Osteoblast (primary cell): ENCODE results near the gene SLC22A5. TPM values are rescaled to one million over a fixed set of nuclear protein-coding genes. Genes with fewer than 3 reads are reported as not detected.

ENCODE experiments used
- DNase-seq: peaks from one replicate; pipeline ENCODE4 v3.0.0; 2011; ENCODE audit warnings: low spot score, mixed read lengths; ENCODE audit not compliant: insufficient read length; ENCODE audit errors: missing footprints
- H2AFZ ChIP-seq: 2 replicates; pipeline ENCODE4 v1.6.0; 2011; ENCODE audit warnings: mild to moderate bottlenecking, low read length
- H3K27ac ChIP-seq: 2 replicates; pipeline ENCODE4 v1.5.1; 2011; ENCODE audit warnings: mild to moderate bottlenecking, low read depth, low read length, moderate library complexity
- H3K27me3 ChIP-seq: 2 replicates; pipeline ENCODE4 v1.6.0; 2012; ENCODE audit warnings: mild to moderate bottlenecking, control low read depth, inconsistent platforms, low read length, moderate library complexity; ENCODE audit not compliant: insufficient read depth
- H3K36me3 ChIP-seq: 2 replicates; pipeline ENCODE4 v1.5.1; 2011; ENCODE audit warnings: mild to moderate bottlenecking, low read length, control low read depth, moderate library complexity; ENCODE audit not compliant: insufficient read depth
- H3K4me1 ChIP-seq: 2 replicates; pipeline ENCODE4 v1.5.1; 2011; ENCODE audit warnings: mild to moderate bottlenecking, low read length, control low read depth, moderate library complexity; ENCODE audit not compliant: insufficient read depth
- H3K4me2 ChIP-seq: 2 replicates; pipeline ENCODE4 v1.6.0; 2011; ENCODE audit warnings: mild to moderate bottlenecking, low read length; ENCODE audit not compliant: insufficient read depth
- H3K4me3 ChIP-seq: fragments of 200-600 bp; sonication (generic); 3 replicates; pipeline ENCODE4 v1.5.1; 2012; ENCODE audit warnings: mild to moderate bottlenecking, low read length, inconsistent platforms; ENCODE audit not compliant: insufficient read depth
- H3K79me2 ChIP-seq: 2 replicates; pipeline ENCODE4 v1.6.0; 2012; ENCODE audit warnings: mild to moderate bottlenecking, low read length, control low read depth, inconsistent platforms; ENCODE audit not compliant: insufficient read depth
- H3K9me3 ChIP-seq: 2 replicates; pipeline ENCODE4 v1.5.1; 2011; ENCODE audit warnings: low read depth, low read length, control low read depth
- H4K20me1 ChIP-seq: 2 replicates; pipeline ENCODE4 v1.6.0; 2012; ENCODE audit warnings: mild to moderate bottlenecking, low read length, control low read depth; ENCODE audit not compliant: insufficient read depth
- CTCF ChIP-seq: IDR thresholded peaks from 2 replicates; pipeline ENCODE4 v1.5.1; 2011; ENCODE audit warnings: mild to moderate bottlenecking, low read depth, low read length, moderate library complexity; ENCODE audit errors: extremely low read depth
- total RNA-seq: library from RNA; depleted of rRNA; stranded (reverse); fragments of >200 nt; gene quantifications from 2 replicates; pipeline ENCODE4 v1.2.3, GENCODE V29; 2012

Gene SLC22A5
- total RNA-seq, 1 donor: 5.4 TPM

GRCh38 chr5:132391870-132392269 is 22.4 kb downstream of the SLC22A5 start:
- Histone ChIP-seq H4K20me1 (no peaks in the 10 kb centered on the region), H3K79me2 (no peaks in the 10 kb centered on the region), H3K4me3 (no peak overlapping the region), H2AFZ (no peak overlapping the region), H3K9me3 (no peaks in the 10 kb centered on the region), H3K27ac (no peak overlapping the region), H3K36me3 (no peaks in the 10 kb centered on the region), H3K4me1 (peaks cover 36% of the 10 kb centered on the region), H3K27me3 (no peaks in the 10 kb centered on the region), H3K4me2 (no peak overlapping the region)
- no peak for TF ChIP-seq CTCF
- no peak for DNase-seq

GRCh38 chr5:132392411-132392810 is 22.9 kb downstream of the SLC22A5 start:
- no peak overlapping the region for H3K4me2 ChIP-seq
- peaks cover 32% of the 10 kb centered on the region for H3K4me1 ChIP-seq
- no peak for DNase-seq
- H3K79me2 ChIP-seq: no peaks in the 10 kb centered on the region
- no peak overlapping the region for H2AFZ ChIP-seq
- TF ChIP-seq CTCF: no peak
- no peaks in the 10 kb centered on the region for H3K27me3 ChIP-seq
- H4K20me1 ChIP-seq: no peaks in the 10 kb centered on the region
- no peaks in the 10 kb centered on the region for H3K36me3 ChIP-seq
- no peak overlapping the region for H3K4me3 ChIP-seq
- no peak overlapping the region for H3K27ac ChIP-seq
- no peaks in the 10 kb centered on the region for H3K9me3 ChIP-seq

GRCh38 chr5:132392978-132393825 is 23.7 kb downstream of the SLC22A5 start:
- Histone ChIP-seq H3K4me1 (peaks cover 24% of the 10 kb centered on the region), H3K9me3 (no peaks in the 10 kb centered on the region), H3K36me3 (no peaks in the 10 kb centered on the region), H3K4me2 (no peak overlapping the region), H3K79me2 (no peaks in the 10 kb centered on the region), H3K27ac (no peak overlapping the region), H4K20me1 (no peaks in the 10 kb centered on the region), H3K27me3 (no peaks in the 10 kb centered on the region), H2AFZ (no peak overlapping the region), H3K4me3 (no peak overlapping the region)
- no peak for DNase-seq
- TF ChIP-seq CTCF: no peak

GRCh38 chr5:132394667-132395259 is 25.3 kb downstream of the SLC22A5 start:
- Histone ChIP-seq H3K4me3 (no peak overlapping the region), H4K20me1 (no peaks in the 10 kb centered on the region), H3K9me3 (no peaks in the 10 kb centered on the region), H3K4me2 (no peak overlapping the region), H3K79me2 (no peaks in the 10 kb centered on the region), H3K27me3 (no peaks in the 10 kb centered on the region), H3K36me3 (no peaks in the 10 kb centered on the region), H3K4me1 (peaks cover 8% of the 10 kb centered on the region), H2AFZ (no peak overlapping the region), H3K27ac (no peak overlapping the region)
- TF ChIP-seq CTCF: no peak
- DNase-seq: no peak
